ENCODE data around the gene MADD.

DNA sequence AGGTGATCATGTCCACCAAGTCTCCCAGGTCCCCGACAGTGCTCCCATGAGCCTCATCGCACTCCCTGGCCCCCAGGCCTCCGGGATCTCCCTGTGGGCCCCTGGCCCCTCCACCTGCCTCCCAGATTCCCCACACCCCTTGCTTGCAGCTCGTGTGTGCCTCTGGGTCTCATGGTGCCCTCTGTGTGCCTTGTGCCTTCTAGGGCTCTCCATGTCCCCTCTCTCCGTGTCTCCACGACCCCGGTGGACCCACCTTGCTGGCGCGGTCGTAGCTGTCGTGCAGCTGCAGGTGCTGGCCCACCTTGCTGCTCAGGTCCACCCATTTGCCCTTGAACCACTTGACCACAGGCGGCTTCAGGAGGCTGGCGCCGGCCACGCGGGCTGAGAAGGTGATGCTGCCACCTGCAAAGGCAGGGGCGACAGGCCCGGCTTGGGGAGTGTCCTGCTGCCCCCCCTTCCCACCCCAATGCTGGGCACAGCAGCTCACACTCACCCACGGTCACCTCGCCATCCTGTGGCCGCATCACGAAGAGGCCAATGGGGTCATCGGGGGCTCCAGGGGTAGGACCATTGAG is 79.7 kb downstream of the MADD start:
- TF ChIP-seq EZH2phosphoT487 (IDR thresholded peaks at IDR 0.05; ENCODE audit: insufficient read depth, low read depth) = no peak
- no peak for TF ChIP-seq EZH2 (IDR thresholded peaks at IDR 0.05; ENCODE audit: insufficient read depth, poor library complexity, severe bottlenecking)
